Kidney epithelial cell (primary cell): ENCODE measurements around the gene USP15. TPM values are rescaled to one million over a fixed set of nuclear protein-coding genes. Genes with fewer than 3 reads are reported as not detected.

Experiments
- DNase-seq: peaks from one replicate; pipeline ENCODE4 v3.0.0-alpha.2; 2010; ENCODE audit warnings: low read depth
- H3K27me3 ChIP-seq: 2 replicates; pipeline ENCODE4 v1.6.0; 2011; ENCODE audit warnings: low read length; ENCODE audit not compliant: control insufficient read depth, insufficient read depth
- H3K36me3 ChIP-seq: 2 replicates; pipeline ENCODE4 v1.5.1; 2011; ENCODE audit warnings: low read length; ENCODE audit not compliant: control insufficient read depth, insufficient read depth
- H3K4me3 ChIP-seq: 2 replicates; pipeline ENCODE4 v1.5.1; 2011; ENCODE audit warnings: low read depth, mild to moderate bottlenecking, control low read depth, low read length
- CTCF ChIP-seq: IDR thresholded peaks from 2 replicates; pipeline ENCODE4 v1.5.1; 2011; ENCODE audit warnings: mild to moderate bottlenecking, moderate library complexity, low read length, control low read depth, inconsistent platforms; ENCODE audit not compliant: insufficient read depth, poor library complexity, severe bottlenecking
- total RNA-seq: library from RNA; depleted of rRNA; stranded (reverse); fragments of >200 nt; gene quantifications from 2 replicates; pipeline ENCODE4 v1.2.3, GENCODE V29; 2015

USP15 gene
- total RNA-seq, 1 donor from 2014 or later, result 37.5 TPM

GRCh38 chr12:62301080-62301798, 41.0 kb downstream of the USP15 start:
- TF ChIP-seq CTCF, result no peak
- Histone ChIP-seq H3K4me3 (no peak overlapping the region), H3K27me3 (no peaks in the 10 kb centered on the region), H3K36me3 (peaks cover 1% of the 10 kb centered on the region)
- no peak for DNase-seq

GRCh38 chr12:62301799-62302133, 41.6 kb downstream of the USP15 start:
- Histone ChIP-seq H3K36me3 (peaks cover 1% of the 10 kb centered on the region), H3K4me3 (no peak overlapping the region), H3K27me3 (no peaks in the 10 kb centered on the region)
- no peak for TF ChIP-seq CTCF
- no peak for DNase-seq

GRCh38 chr12:62304560-62304959, 44.4 kb downstream of the USP15 start:
- Histone ChIP-seq H3K4me3 (no peak overlapping the region), H3K27me3 (no peaks in the 10 kb centered on the region), H3K36me3 (peaks cover 1% of the 10 kb centered on the region)
- no peak for DNase-seq
- TF ChIP-seq CTCF, result no peak

- Histone ChIP-seq H3K36me3 (peaks cover 1% of the 10 kb centered on the region), H3K27me3 (no peaks in the 10 kb centered on the region), H3K4me3 (no peak overlapping the region)
- TF ChIP-seq CTCF, result no peak
- DNase-seq, result no peak
Measured at GRCh38 chr12:62305778-62306177, 45.6 kb downstream of the USP15 start.

GRCh38 chr12:62306569-62307530, 46.6 kb downstream of the USP15 start:
- no peak for DNase-seq
- no peak overlapping the region for H3K4me3 ChIP-seq
- H3K27me3 ChIP-seq, result no peaks in the 10 kb centered on the region
- peaks cover 1% of the 10 kb centered on the region for H3K36me3 ChIP-seq
- TF ChIP-seq CTCF, result no peak
